Mesenchymal stem cell (in vitro differentiated cells and primary cell): Measurements from ENCODE around the gene JPH3.
A peak's percentile ranks its signal among the peaks of the same experiment; 100 is the strongest.

Experiments
- DNase-seq: peaks from one replicate; pipeline ENCODE4 v3.0.0-alpha.2; 2013
- H2AFZ ChIP-seq: one replicate; pipeline ENCODE4 v1.6.1; 2013; ENCODE audit warnings: low read depth, mild to moderate bottlenecking, control low read depth, inconsistent platforms, low read length, moderate library complexity
- H2AK5ac ChIP-seq: 2 replicates; pipeline ENCODE4 v1.6.1; 2013; ENCODE audit warnings: low read length, moderate library complexity, mild to moderate bottlenecking, inconsistent platforms; ENCODE audit not compliant: severe bottlenecking
- H2BK120ac ChIP-seq: one replicate; pipeline ENCODE4 v1.6.1; 2013; ENCODE audit warnings: low read depth, mild to moderate bottlenecking, inconsistent platforms, low read length, moderate library complexity
- H2BK12ac ChIP-seq, 2 experiments: one replicate each; pipeline ENCODE4 v1.6.1; 2013; ENCODE audit warnings: inconsistent platforms in 2 of 2, low read length in 2 of 2, mild to moderate bottlenecking in 2 of 2, moderate library complexity in 2 of 2, control low read depth in 1 of 2
- H2BK15ac ChIP-seq: one replicate; pipeline ENCODE4 v1.6.1; 2013; ENCODE audit warnings: mild to moderate bottlenecking, low read depth, inconsistent platforms; ENCODE audit not compliant: poor library complexity, severe bottlenecking
- H2BK5ac ChIP-seq: 2 replicates; pipeline ENCODE4 v1.6.1; 2013; ENCODE audit warnings: low read depth, mild to moderate bottlenecking, low read length, control low read depth, inconsistent platforms; ENCODE audit not compliant: poor library complexity, severe bottlenecking
- H3K14ac ChIP-seq, 2 experiments: one replicate each; pipeline ENCODE4 v1.6.1; 2013; ENCODE audit warnings: inconsistent platforms in 2 of 2, low read length in 2 of 2, control low read depth in 1 of 2, mild to moderate bottlenecking in 1 of 2, moderate library complexity in 1 of 2
- H3K18ac ChIP-seq, 2 experiments: one replicate each; pipeline ENCODE4 v1.6.1; 2013; ENCODE audit warnings: inconsistent platforms in 2 of 2, low read length in 2 of 2, control low read depth in 1 of 2, low read depth in 1 of 2, mild to moderate bottlenecking in 1 of 2
- H3K23ac ChIP-seq, 2 experiments: one replicate each; pipeline ENCODE4 v1.6.1; 2013; ENCODE audit warnings: inconsistent platforms in 2 of 2, low read length in 2 of 2, mild to moderate bottlenecking in 2 of 2, moderate library complexity in 2 of 2, control low read depth in 1 of 2
- H3K27ac ChIP-seq: 2 replicates; pipeline ENCODE4 v1.5.1; 2013; ENCODE audit warnings: mild to moderate bottlenecking, moderate library complexity, low read length, control low read depth, inconsistent platforms; ENCODE audit not compliant: poor library complexity, severe bottlenecking
- H3K27me3 ChIP-seq, 2 experiments: 2 replicates each; pipeline versions ENCODE4 v1.6.1 to v1.7.0; 2013; ENCODE audit warnings: low read length in 2 of 2, mild to moderate bottlenecking in 2 of 2, moderate library complexity in 2 of 2, control low read depth in 1 of 2, inconsistent platforms in 1 of 2; ENCODE audit not compliant: control insufficient read depth in 1 of 2, insufficient read depth in 1 of 2
- H3K36me3 ChIP-seq, 2 experiments: 2 replicates each; pipeline versions ENCODE4 v1.6.1 to v1.7.0; 2013; ENCODE audit warnings: low read length in 2 of 2, control low read depth in 1 of 2, inconsistent platforms in 1 of 2, low read depth in 1 of 2, mild to moderate bottlenecking in 1 of 2; ENCODE audit not compliant: insufficient read depth in 2 of 2, control insufficient read depth in 1 of 2
- H3K4ac ChIP-seq, 2 experiments: one replicate each; pipeline ENCODE4 v1.6.1; 2013; ENCODE audit warnings: inconsistent platforms in 2 of 2, low read length in 2 of 2, mild to moderate bottlenecking in 2 of 2, moderate library complexity in 2 of 2, control low read depth in 1 of 2, low read depth in 1 of 2
- H3K4me1 ChIP-seq: 2 replicates; pipeline ENCODE4 v1.6.1; 2013; ENCODE audit warnings: low read depth, low read length, control low read depth; ENCODE audit not compliant: control insufficient read depth, insufficient read depth
- H3K4me2 ChIP-seq: 2 replicates; pipeline ENCODE4 v1.6.1; 2013; ENCODE audit warnings: low read length, mild to moderate bottlenecking, inconsistent platforms; ENCODE audit not compliant: poor library complexity, severe bottlenecking
- H3K4me3 ChIP-seq, 2 experiments: 2 replicates each; pipeline versions ENCODE4 v1.5.1 to v1.7.0; 2013; ENCODE audit warnings: low read length in 2 of 2, mild to moderate bottlenecking in 2 of 2, control low read depth in 1 of 2, low read depth in 1 of 2; ENCODE audit not compliant: insufficient read depth in 1 of 2
- H3K79me1 ChIP-seq: replicated peaks from 2 replicates; pipeline ENCODE4 v1.6.1; 2013; ENCODE audit warnings: mild to moderate bottlenecking, control low read depth, low read length, inconsistent platforms; ENCODE audit not compliant: poor library complexity, severe bottlenecking
- H3K9ac ChIP-seq: 2 replicates; pipeline ENCODE4 v1.7.0; 2013; ENCODE audit warnings: mild to moderate bottlenecking, low read length, moderate library complexity
- H3K9me3 ChIP-seq: 2 replicates; pipeline ENCODE4 v1.7.0; 2013; ENCODE audit warnings: mild to moderate bottlenecking, low read length; ENCODE audit not compliant: control insufficient read depth
- H4K8ac ChIP-seq: one replicate; pipeline ENCODE4 v1.6.1; 2013; ENCODE audit warnings: inconsistent platforms, mild to moderate bottlenecking, low read length, moderate library complexity
- H4K91ac ChIP-seq: one replicate; pipeline ENCODE4 v1.6.1; 2013; ENCODE audit warnings: mild to moderate bottlenecking, low read length, inconsistent platforms
- WGBS: methylation state at CpG from one replicate; pipeline ENCODE4 v1.1.7; 2013; ENCODE audit warnings: mixed read lengths; 5-methylcytosine and 5-hydroxymethylcytosine counted together

The JPH3 gene

DNA sequence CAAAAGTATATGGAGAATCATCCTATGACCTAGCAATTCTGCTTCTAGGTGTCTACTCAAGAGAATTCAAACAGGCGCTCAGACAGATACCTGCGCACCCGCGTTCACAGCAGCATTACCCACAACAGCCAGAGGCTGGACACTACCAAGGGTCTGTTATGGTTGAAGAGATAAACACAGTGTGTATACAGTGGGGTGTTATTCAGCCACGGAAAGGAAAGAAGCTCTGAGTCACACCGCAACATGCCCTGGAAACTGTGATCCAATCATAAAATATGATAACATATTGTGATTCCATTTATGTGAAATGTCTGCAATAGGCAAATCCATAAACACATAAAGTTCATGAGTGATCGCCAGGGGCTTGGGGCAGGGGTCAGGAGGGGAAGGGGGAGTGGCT is 18.0 kb upstream of the JPH3 start:
- Histone ChIP-seq H3K9ac (peak overlapping the region; percentile 88), H4K91ac (no peak overlapping the region), H3K27ac (no peak overlapping the region), H2BK12ac (peak overlapping the region; percentile 34 to 88), H3K18ac (peak overlapping the region; percentile 23 to 44), H2AK5ac (no peak overlapping the region), H3K14ac (no peak overlapping the region), H3K4me3 (no peak overlapping the region), H3K4ac (no peak overlapping the region), H3K4me1 (peaks cover 25% of the 10 kb centered on the region), H2BK120ac (peak overlapping the region; percentile 1), H2BK5ac (no peak overlapping the region), H3K79me1 (no peaks in the 10 kb centered on the region), H3K36me3 (no peaks in the 10 kb centered on the region), H4K8ac (no peak overlapping the region), H2AFZ (no peak overlapping the region), H3K23ac (no peak overlapping the region), H3K4me2 (no peak overlapping the region), H3K9me3 (no peaks in the 10 kb centered on the region), H2BK15ac (no peak overlapping the region), H3K27me3 (peaks cover 9 to 17% of the 10 kb centered on the region in 2 experiments)
- DNase-seq: peak; percentile 87
- WGBS: 92% methylated on average over 5 of the region's 7 CpGs

DNA sequence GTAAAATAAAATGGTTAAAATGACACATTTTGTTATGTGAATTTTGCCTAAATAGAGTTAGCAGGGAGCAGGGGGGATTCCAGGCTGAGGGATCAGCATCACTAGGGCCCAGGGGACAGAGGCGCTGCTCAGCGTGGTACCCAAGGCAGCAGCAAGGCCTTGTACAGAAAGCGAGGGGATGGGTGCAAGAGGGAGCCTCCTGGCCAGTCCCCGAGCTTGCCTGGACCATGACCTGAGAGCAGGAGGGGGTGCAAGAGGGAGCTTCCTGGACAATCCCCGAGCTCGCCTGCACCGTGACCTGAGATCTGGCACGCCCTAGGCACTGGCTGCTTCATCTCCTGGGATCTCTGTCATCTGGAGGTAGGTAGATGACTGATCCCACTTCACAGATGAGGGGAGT is 17.3 kb upstream of the JPH3 start:
- H4K91ac ChIP-seq: no peak overlapping the region
- no peak overlapping the region for H3K9ac ChIP-seq
- peaks cover 17 to 25% of the 10 kb centered on the region in 2 experiments for H3K27me3 ChIP-seq
- H2AK5ac ChIP-seq: no peak overlapping the region
- peak overlapping the region in 1 of 2 experiments; percentile 67 for H3K18ac ChIP-seq
- peaks cover 25% of the 10 kb centered on the region for H3K4me1 ChIP-seq
- no peaks in the 10 kb centered on the region for H3K9me3 ChIP-seq
- peak overlapping the region in 1 of 2 experiments; percentile 7 for H2BK12ac ChIP-seq
- no peaks in the 10 kb centered on the region for H3K36me3 ChIP-seq
- peak overlapping the region; percentile 45 for H2BK120ac ChIP-seq
- no peak for DNase-seq
- peak overlapping the region in 1 of 2 experiments; percentile 28 for H3K23ac ChIP-seq
- H2BK15ac ChIP-seq: no peak overlapping the region
- no peaks in the 10 kb centered on the region for H3K79me1 ChIP-seq
- no peak overlapping the region for H3K14ac ChIP-seq
- H3K27ac ChIP-seq: no peak overlapping the region
- peak overlapping the region; percentile 52 for H4K8ac ChIP-seq
- H3K4ac ChIP-seq: no peak overlapping the region
- no peak overlapping the region for H3K4me2 ChIP-seq
- no peak overlapping the region for H2AFZ ChIP-seq
- no peak overlapping the region for H3K4me3 ChIP-seq
- WGBS: 90% methylated on average over 8 of the region's 8 CpGs
- H2BK5ac ChIP-seq: no peak overlapping the region

DNA sequence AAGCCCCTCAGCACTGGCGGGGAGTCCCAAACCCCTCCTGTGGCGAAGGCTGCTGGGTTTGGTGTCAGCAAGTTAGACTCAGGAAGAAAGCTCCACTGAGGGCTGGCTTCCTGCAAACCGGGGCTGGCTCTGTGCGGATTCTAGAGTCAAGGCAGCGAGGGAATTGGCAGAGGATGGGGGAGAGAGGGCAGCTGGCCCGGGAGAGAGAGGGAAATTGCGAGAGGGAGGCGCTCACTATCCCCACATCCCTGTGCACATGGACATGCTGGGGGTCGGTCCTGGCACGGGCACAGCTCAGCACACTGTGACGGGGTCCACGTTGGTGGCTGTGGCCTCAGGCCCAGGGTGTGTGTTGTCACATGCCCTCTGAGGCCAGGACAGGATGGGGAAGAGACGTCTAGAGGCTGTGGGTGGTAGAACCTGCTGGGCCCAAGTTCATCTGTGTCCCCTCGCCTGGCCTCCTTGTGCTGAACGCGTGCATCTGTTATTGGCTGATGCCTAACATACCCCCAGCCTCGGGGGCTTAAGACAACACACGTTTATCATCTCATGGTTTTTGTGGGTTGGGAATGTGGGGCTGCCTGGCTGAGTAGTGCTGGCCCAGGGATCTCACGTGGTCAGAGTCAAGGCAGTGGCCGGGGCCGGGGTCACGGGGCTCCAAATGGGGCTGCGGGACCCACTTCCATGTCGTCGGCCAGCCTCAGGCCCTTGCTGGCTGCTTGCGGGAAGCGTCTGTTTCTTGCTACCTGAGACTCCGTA is 16.7 kb upstream of the JPH3 start:
- H3K14ac ChIP-seq: peak overlapping the region in 1 of 2 experiments; percentile 71
- H3K27ac ChIP-seq: no peak overlapping the region
- H3K4me1 ChIP-seq: peaks cover 25% of the 10 kb centered on the region
- H4K8ac ChIP-seq: no peak overlapping the region
- H2AK5ac ChIP-seq: no peak overlapping the region
- no peaks in the 10 kb centered on the region for H3K79me1 ChIP-seq
- no peak overlapping the region for H3K4me3 ChIP-seq
- no peak for DNase-seq
- no peak overlapping the region for H3K23ac ChIP-seq
- H3K36me3 ChIP-seq: no peaks in the 10 kb centered on the region
- no peak overlapping the region for H2BK5ac ChIP-seq
- no peaks in the 10 kb centered on the region for H3K9me3 ChIP-seq
- peak overlapping the region; percentile 8 for H2BK15ac ChIP-seq
- H3K4ac ChIP-seq: no peak overlapping the region
- H3K18ac ChIP-seq: peak overlapping the region in 1 of 2 experiments; percentile 23
- WGBS: 86% methylated on average over 28 of the region's 28 CpGs
- peaks cover 22 to 31% of the 10 kb centered on the region in 2 experiments for H3K27me3 ChIP-seq
- H4K91ac ChIP-seq: peak overlapping the region; percentile 72
- peak overlapping the region; percentile 45 for H2BK120ac ChIP-seq
- no peak overlapping the region for H3K4me2 ChIP-seq
- H3K9ac ChIP-seq: no peak overlapping the region
- H2BK12ac ChIP-seq: peak overlapping the region; percentile 61 to 87
- no peak overlapping the region for H2AFZ ChIP-seq

DNA sequence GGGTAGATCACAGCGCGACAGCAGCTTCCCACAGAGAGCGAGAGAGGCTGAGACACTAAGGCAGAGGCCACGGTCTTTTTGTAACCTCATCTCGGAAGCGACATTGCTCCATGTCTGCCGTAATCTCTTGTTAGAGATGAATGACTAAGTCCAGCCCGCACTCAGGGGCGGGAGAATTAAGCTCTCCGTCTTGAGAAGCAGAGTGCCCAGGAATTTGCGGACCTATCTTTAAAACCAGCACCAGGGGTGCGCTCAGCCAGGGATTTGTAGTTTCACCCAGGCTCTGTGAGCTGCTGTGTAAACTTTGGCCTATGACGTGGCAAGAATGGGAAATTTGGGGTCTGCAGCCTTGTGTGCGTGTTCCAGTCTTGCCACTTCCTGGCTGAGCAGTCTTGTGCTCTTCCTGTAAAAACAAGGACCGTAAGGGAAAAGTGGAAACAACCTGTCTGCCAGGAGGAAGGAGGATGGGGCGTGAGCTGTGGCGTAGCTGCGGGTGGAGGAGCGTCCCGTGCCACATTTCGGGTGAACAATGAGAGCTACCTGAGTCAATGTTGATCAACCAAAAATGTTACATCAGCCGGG is 16.0 kb upstream of the JPH3 start:
- Histone ChIP-seq H3K27me3 (peaks cover 29 to 37% of the 10 kb centered on the region in 2 experiments), H2BK120ac (no peak overlapping the region), H3K23ac (no peak overlapping the region), H3K14ac (no peak overlapping the region), H3K27ac (no peak overlapping the region), H3K4ac (no peak overlapping the region), H3K9ac (no peak overlapping the region), H2BK15ac (peak overlapping the region; percentile 8), H3K4me3 (no peak overlapping the region), H2AK5ac (no peak overlapping the region), H2AFZ (no peak overlapping the region), H3K4me2 (no peak overlapping the region), H3K18ac (no peak overlapping the region), H2BK5ac (no peak overlapping the region), H3K36me3 (no peaks in the 10 kb centered on the region), H3K79me1 (no peaks in the 10 kb centered on the region), H3K9me3 (no peaks in the 10 kb centered on the region), H4K8ac (peak overlapping the region; percentile 27), H4K91ac (no peak overlapping the region), H2BK12ac (peak overlapping the region in 1 of 2 experiments; percentile 38), H3K4me1 (peaks cover 21% of the 10 kb centered on the region)
- 87% methylated on average over 22 of the region's 22 CpGs for WGBS
- DNase-seq: peak; percentile 30
